Tibial artery (tissue), 4 donors: ENCODE measurements around the gene SMAD9.

Experiments used
- DNase-seq, 2 donors: peaks; one replicate each; pipeline ENCODE4 v3.0.0-alpha.2; 2019
- H3K27ac ChIP-seq, 2 donors: fragments of 200-600 bp; sonication (generic) in 1 of 2; 1 replicate in 1 of 2; 2 replicates in 1 of 2; pipeline ENCODE4 v1.5.1; 2018 to 2019; ENCODE audit warnings: mild to moderate bottlenecking in 1 of 2
- H3K27me3 ChIP-seq, 2 donors: fragments of 200-600 bp; sonication (generic) in 1 of 2; one replicate each; pipeline versions ENCODE4 v1.5.1 to v1.6.0; 2016 to 2019
- H3K36me3 ChIP-seq, 3 donors: fragments of 200-600 bp; sonication (generic) in 2 of 3; one replicate each; pipeline ENCODE4 v1.5.1; 2016 to 2019; ENCODE audit warnings: mild to moderate bottlenecking in 2 of 3
- H3K4me1 ChIP-seq, 4 donors: fragments of 200-600 bp; sonication (generic) in 2 of 4; 1 replicate in 3 of 4; 2 replicates in 1 of 4; pipeline ENCODE4 v1.5.1; 2016 to 2019
- H3K4me3 ChIP-seq, 2 donors: fragments of 200-600 bp; sonication (generic) in 1 of 2; 1 replicate in 1 of 2; 2 replicates in 1 of 2; pipeline ENCODE4 v1.5.1; 2018 to 2019; ENCODE audit warnings: mild to moderate bottlenecking in 2 of 2
- H3K9me3 ChIP-seq, 3 donors: fragments of 200-600 bp; sonication (generic) in 1 of 3; one replicate each; pipeline ENCODE4 v1.5.1; 2016 to 2019
- intact Hi-C: fragments of 100-400 bp; cut with DNase I; formaldehyde crosslinking; loops from one replicate; pipeline ENCODE4 v1.15.0; 2023; ENCODE audit warnings: low total_unique reads
- TF ChIP-seq, protein P1 (sequence below), 2 experiments: fragments of 200-600 bp in 1 of 2; fragments of 450-650 bp in 1 of 2; IDR thresholded peaks; one replicate each; pipeline ENCODE4 v1.5.1; 2017 to 2019; ENCODE audit warnings: antibody characterized with exemption in 2 of 2, mild to moderate bottlenecking in 1 of 2, moderate library complexity in 1 of 2

SMAD9 gene

DNA sequence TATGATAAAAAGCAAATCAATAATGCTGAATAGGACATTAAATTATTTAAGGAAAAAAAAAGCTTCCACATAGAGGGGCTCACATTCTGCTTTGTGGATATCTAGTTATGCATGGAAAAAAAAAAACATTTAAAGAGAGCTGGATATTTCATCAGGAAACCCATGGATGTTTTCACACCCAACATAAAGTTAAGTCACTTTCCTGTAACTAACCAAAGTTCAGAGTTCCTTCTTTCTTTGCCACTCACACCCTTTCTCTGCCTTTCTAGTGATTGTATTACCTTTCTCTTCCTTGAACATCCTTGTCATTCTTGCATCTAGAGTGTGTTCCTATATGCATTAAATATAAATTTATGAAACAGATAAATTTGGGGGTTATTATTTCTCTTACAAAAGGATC, 53.8 kb downstream of the SMAD9 start:
- TF ChIP-seq, protein P1, sequence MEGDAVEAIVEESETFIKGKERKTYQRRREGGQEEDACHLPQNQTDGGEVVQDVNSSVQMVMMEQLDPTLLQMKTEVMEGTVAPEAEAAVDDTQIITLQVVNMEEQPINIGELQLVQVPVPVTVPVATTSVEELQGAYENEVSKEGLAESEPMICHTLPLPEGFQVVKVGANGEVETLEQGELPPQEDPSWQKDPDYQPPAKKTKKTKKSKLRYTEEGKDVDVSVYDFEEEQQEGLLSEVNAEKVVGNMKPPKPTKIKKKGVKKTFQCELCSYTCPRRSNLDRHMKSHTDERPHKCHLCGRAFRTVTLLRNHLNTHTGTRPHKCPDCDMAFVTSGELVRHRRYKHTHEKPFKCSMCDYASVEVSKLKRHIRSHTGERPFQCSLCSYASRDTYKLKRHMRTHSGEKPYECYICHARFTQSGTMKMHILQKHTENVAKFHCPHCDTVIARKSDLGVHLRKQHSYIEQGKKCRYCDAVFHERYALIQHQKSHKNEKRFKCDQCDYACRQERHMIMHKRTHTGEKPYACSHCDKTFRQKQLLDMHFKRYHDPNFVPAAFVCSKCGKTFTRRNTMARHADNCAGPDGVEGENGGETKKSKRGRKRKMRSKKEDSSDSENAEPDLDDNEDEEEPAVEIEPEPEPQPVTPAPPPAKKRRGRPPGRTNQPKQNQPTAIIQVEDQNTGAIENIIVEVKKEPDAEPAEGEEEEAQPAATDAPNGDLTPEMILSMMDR (IDR thresholded peaks at IDR 0.05), result no peak
- peaks cover 37 to 76% (median 73%) of the 10 kb centered on the region in 3 donors for H3K36me3 ChIP-seq
- no peak for DNase-seq
- intact Hi-C loops, result no loop called here
- H3K9me3 ChIP-seq, result no peaks in the 10 kb centered on the region
- H3K4me3 ChIP-seq, result no peak overlapping the region
- no peak overlapping the region for H3K27ac ChIP-seq
- no peaks in the 10 kb centered on the region for H3K27me3 ChIP-seq
- no peaks in the 10 kb centered on the region for H3K4me1 ChIP-seq

DNA sequence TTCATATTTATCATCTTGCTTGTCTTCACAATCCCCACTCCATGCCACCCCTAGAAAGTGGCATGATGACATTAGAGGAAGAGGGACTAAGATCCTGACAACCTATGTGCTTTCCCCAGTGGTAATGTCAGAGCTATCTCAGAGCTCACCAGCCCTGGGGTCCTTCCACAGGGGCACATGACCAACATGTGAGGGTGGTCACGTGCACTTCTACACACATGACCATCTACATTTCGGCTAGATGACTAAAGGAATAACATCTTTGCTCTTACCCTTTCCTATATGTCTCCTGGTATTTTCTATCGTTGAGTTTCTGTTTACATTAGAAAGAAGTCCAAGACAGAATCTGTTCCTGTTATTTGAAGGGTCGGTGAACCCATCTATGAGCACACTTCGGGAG, 54.8 kb downstream of the SMAD9 start:
- intact Hi-C loops, result no loop called here
- no peak for DNase-seq
- H3K36me3 ChIP-seq, result peaks cover 37 to 67% (median 63%) of the 10 kb centered on the region in 3 donors
- no peaks in the 10 kb centered on the region for H3K9me3 ChIP-seq
- H3K4me3 ChIP-seq, result no peak overlapping the region
- no peak overlapping the region for H3K27ac ChIP-seq
- TF ChIP-seq, protein P1 (IDR thresholded peaks at IDR 0.05), result no peak
- H3K4me1 ChIP-seq, result no peaks in the 10 kb centered on the region
- no peaks in the 10 kb centered on the region for H3K27me3 ChIP-seq

DNA sequence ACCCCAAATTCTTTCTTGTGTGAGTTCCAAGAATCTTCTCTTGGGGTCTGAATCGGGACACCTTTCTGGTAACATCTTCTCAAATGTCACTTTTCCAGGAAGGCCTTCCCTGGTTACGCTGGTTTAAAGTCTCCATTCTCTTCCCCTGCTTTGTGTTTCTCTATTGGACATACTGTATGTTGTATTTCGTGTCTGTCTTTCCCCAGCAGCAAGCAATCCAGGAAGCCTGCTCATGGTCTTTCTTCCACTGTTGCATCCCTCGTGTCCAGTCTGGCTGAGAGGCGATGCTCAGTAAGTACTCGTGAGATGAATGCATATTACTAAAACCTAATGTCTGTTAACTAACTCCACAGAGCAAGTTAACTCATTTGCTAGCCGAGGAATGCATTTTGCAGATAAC, 57.3 kb downstream of the SMAD9 start:
- DNase-seq, result no peak
- TF ChIP-seq, protein P1 (IDR thresholded peaks at IDR 0.05), result no peak
- Histone ChIP-seq H3K27me3 (no peaks in the 10 kb centered on the region), H3K9me3 (no peaks in the 10 kb centered on the region), H3K4me1 (no peaks in the 10 kb centered on the region), H3K36me3 (peaks cover 30 to 50% (median 48%) of the 10 kb centered on the region in 3 donors), H3K4me3 (no peak overlapping the region), H3K27ac (no peak overlapping the region)
- intact Hi-C loops, result no loop called here

DNA sequence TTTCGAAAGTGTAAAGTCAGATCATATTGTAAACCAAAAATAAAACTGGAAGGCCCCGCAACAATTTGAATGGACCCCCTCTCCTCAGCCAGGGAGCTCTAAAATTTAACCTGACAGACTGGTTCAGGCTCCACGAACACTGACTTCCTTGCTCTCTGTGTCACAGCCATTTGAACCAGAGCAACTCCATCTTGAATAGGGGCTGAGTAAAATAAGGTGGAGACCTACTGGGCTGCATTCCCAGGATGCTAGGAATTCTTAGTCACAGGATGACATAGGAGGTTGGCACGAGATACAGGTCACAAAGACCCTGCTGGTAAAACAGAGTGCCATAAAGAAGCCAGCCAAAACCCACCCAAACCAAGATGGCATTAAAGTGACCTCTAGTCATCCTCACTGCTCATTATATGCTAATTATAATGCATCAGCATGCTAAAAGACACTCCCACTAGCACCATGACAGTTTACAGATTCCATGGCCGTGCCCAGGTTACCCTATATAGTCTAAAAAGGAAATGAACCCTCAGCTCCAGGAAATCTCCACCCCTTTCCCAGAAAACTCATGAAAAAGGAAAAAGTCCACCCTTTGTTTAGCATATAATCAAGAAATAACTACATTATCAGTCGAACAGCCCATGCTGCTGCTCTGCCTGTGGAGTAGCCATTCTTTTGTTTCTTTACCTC, 57.9 kb downstream of the SMAD9 start:
- H3K36me3 ChIP-seq, result peaks cover 28 to 48% (median 42%) of the 10 kb centered on the region in 3 donors

DNA sequence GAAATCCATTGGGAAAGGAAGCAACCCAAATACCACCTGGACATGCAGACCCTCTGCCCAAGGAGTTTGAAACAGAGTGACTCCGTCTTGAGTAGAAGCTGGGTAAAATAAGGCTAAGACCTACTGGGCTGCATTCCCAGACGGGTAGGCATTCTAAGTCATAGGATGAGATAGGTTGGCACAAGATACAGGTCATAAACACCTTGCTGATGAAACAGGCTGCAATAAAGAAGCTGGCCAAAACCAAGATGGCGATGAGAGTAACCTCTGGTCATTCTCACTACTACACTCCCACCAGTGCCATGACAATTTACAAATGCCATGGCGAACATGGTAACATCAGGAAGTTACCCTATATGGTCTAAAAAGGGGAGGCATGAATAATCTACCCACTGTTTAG, 60.8 kb downstream of the SMAD9 start:
- peaks cover 5 to 32% (median 21%) of the 10 kb centered on the region in 3 donors for H3K36me3 ChIP-seq
- TF ChIP-seq, protein P1 (IDR thresholded peaks at IDR 0.05), result no peak
- no peak overlapping the region for H3K27ac ChIP-seq
- DNase-seq, result no peak
- no peaks in the 10 kb centered on the region for H3K27me3 ChIP-seq
- no peak overlapping the region for H3K4me3 ChIP-seq
- intact Hi-C loops, result loop anchor here (2.0 kb wide), 1 partner anchor 122 kb away; no protein-coding TSS in a partner anchor
- no peaks in the 10 kb centered on the region for H3K4me1 ChIP-seq
- H3K9me3 ChIP-seq, result no peaks in the 10 kb centered on the region

More for the DNA sequence above, 57.9 kb downstream of the SMAD9 start:
- intact Hi-C loops, result no loop called here
- Histone ChIP-seq H3K4me3 (no peak overlapping the region), H3K9me3 (no peaks in the 10 kb centered on the region), H3K4me1 (no peaks in the 10 kb centered on the region), H3K27me3 (no peaks in the 10 kb centered on the region), H3K27ac (no peak overlapping the region)
- TF ChIP-seq, protein P1 (IDR thresholded peaks at IDR 0.05), result no peak
- DNase-seq, result no peak
